Upper lobe of left lung (tissue), 4 donors: ENCODE data around the gene MAP7D2.

ENCODE experiments used
- POLR2A ChIP-seq, 4 donors: fragments of 450-650 bp; IDR thresholded peaks; one replicate each; pipeline ENCODE4 v1.5.1; 2016 to 2017; ENCODE audit warnings: antibody characterized with exemption in 4 of 4, mild to moderate bottlenecking in 2 of 4
- POLR2AphosphoS5 ChIP-seq, 2 donors: sonication (generic); formaldehyde crosslinking; IDR thresholded peaks; one replicate each; pipeline ENCODE4 v1.5.1; 2017; ENCODE audit warnings: antibody characterized with exemption in 2 of 2
- TF ChIP-seq, protein P1 (sequence below), 6 experiments: fragments of 450-650 bp in 4 of 6; fragments of 200-600 bp in 2 of 6; sonication (generic) in 2 of 6; IDR thresholded peaks; one replicate each; pipeline ENCODE4 v1.5.1; 2016 to 2019; ENCODE audit warnings: antibody characterized with exemption in 6 of 6

DNA sequence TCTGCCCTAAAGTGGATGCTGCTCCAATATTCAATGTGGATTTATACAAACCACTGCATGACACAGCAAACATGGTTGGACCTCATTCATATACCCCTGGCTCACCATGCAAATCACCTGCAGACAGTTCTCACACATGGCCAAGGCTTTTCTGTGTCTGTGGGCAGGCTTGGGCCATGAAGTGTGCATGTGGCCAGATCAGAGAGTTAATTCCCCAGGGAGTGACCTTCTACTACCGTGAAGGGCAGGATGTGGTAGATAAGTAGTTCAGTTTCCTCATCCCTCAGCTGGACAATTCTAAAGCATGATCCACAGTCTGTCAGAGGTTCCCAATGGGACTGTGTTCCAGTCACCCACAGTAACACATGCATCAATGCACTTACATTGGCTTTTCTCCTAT is 101.3 kb downstream of the MAP7D2 start:
- TF ChIP-seq, protein P1, sequence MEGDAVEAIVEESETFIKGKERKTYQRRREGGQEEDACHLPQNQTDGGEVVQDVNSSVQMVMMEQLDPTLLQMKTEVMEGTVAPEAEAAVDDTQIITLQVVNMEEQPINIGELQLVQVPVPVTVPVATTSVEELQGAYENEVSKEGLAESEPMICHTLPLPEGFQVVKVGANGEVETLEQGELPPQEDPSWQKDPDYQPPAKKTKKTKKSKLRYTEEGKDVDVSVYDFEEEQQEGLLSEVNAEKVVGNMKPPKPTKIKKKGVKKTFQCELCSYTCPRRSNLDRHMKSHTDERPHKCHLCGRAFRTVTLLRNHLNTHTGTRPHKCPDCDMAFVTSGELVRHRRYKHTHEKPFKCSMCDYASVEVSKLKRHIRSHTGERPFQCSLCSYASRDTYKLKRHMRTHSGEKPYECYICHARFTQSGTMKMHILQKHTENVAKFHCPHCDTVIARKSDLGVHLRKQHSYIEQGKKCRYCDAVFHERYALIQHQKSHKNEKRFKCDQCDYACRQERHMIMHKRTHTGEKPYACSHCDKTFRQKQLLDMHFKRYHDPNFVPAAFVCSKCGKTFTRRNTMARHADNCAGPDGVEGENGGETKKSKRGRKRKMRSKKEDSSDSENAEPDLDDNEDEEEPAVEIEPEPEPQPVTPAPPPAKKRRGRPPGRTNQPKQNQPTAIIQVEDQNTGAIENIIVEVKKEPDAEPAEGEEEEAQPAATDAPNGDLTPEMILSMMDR (IDR thresholded peaks at IDR 0.05), result no peak
- TF ChIP-seq POLR2A (IDR thresholded peaks at IDR 0.05) (no peak), POLR2AphosphoS5 (IDR thresholded peaks at IDR 0.05) (no peak)
